ENCODE measurements around the gene SUFU.

DNA sequence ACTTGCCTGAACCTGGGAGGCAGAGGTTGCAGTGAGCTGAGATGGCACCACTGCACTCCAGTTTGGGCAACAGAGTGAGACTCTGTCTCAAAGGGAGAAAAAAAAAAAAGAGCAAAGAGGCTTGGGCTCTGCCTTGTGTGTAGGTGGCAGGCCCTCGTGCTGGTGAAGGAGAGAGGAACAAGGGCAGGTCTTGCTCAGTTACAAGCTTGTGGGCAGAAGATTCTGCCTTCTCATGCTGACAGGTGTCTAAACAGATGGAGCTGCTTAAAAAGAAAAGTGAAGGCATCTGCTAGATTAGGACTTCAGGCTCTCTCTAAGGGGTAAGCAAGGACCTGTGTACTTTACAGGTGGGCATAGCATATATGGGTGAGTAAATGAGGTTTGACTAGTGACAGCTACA lies 75.0 kb downstream of the SUFU start:
- TF ChIP-seq, protein P1, sequence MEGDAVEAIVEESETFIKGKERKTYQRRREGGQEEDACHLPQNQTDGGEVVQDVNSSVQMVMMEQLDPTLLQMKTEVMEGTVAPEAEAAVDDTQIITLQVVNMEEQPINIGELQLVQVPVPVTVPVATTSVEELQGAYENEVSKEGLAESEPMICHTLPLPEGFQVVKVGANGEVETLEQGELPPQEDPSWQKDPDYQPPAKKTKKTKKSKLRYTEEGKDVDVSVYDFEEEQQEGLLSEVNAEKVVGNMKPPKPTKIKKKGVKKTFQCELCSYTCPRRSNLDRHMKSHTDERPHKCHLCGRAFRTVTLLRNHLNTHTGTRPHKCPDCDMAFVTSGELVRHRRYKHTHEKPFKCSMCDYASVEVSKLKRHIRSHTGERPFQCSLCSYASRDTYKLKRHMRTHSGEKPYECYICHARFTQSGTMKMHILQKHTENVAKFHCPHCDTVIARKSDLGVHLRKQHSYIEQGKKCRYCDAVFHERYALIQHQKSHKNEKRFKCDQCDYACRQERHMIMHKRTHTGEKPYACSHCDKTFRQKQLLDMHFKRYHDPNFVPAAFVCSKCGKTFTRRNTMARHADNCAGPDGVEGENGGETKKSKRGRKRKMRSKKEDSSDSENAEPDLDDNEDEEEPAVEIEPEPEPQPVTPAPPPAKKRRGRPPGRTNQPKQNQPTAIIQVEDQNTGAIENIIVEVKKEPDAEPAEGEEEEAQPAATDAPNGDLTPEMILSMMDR (IDR thresholded peaks at IDR 0.05): no peak
- no peak for TF ChIP-seq POLR2A (IDR thresholded peaks at IDR 0.05)

Measured in Peyer's patch (tissue), 4 donors.